ENCODE results near the gene SH3RF1. TPM values are rescaled to one million over a fixed set of nuclear protein-coding genes. Genes with fewer than 3 reads are reported as not detected.

Gene SH3RF1
- total RNA-seq, 1 experiment from 2014 or later, result 59.5 TPM

DNA sequence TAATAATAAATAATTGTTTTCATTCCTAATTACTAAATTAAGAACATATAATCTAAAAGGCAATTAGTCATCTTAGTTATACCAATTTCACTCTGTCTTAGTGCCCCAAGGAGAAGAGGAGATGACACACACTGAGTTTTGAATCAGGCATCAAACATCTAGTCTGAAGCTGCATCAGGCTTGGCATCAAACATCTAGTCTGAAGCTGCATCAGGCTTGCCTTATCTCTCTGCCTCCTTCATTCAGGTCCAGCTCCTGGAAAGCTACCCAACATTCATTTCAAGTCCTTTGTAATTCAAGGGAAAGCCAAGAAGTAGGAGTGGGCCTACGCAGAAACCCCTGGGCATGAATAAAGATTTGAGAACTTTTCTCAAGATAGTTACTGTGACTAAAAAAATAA, 62.2 kb downstream of the SH3RF1 start:
- H3K27ac ChIP-seq (ENCODE audit: low read depth, low read length), result no peak overlapping the region
- H3K9ac ChIP-seq (ENCODE audit: low read length), result no peak overlapping the region
- H4K20me1 ChIP-seq (ENCODE audit: insufficient read depth), result no peaks in the 10 kb centered on the region
- no peak overlapping the region for H3K4me3 ChIP-seq (replicated peaks in 1 of 2; ENCODE audit: low read depth in 1 of 2, low read length in 2 of 2)
- DNase-seq (ENCODE audit: low read depth, low spot score) (no peak), ATAC-seq (no peak)
- peaks cover 7 to 44% of the 10 kb centered on the region in 2 experiments; a peak in 3 of 4 replicates for H3K4me1 ChIP-seq (ENCODE audit: control insufficient read depth in 1 of 2, insufficient read depth in 2 of 2, low read length in 2 of 2)
- H3K79me2 ChIP-seq (ENCODE audit: insufficient read depth, low read length), result peaks cover 90% of the 10 kb centered on the region
- intact Hi-C loops (cut with micrococcal nuclease), result no loop called here
- RAD21 ChIA-PET (ENCODE audit: low non-redundant PET in 1 of 2, low total read pairs in 2 of 2, uncharacterized antibody in 2 of 2, unreplicated experiment in 2 of 2), result no interaction called here
- H2AFZ ChIP-seq (ENCODE audit: low read depth, low read length, poor library complexity, severe bottlenecking), result no peak overlapping the region
- peaks cover 0 to 2% of the 10 kb centered on the region in 2 experiments; a peak in 1 of 4 replicates for H3K36me3 ChIP-seq (ENCODE audit: control insufficient read depth in 1 of 2, insufficient read depth in 2 of 2, low read length in 2 of 2)
- CTCF ChIA-PET, result no interaction called here
- no peaks in the 10 kb centered on the region for H3K9me2 ChIP-seq (ENCODE audit: insufficient read depth)
- no peak for TF ChIP-seq YY1 (IDR thresholded peaks at IDR 0.05; ENCODE audit: extremely low read depth, insufficient replicate concordance, low read depth, low read length)
- TF ChIP-seq ZNF274 (IDR thresholded peaks at IDR 0.05; ENCODE audit: low read depth, low read length), result no peak
- TF ChIP-seq EGR1 (IDR thresholded peaks at IDR 0.05; ENCODE audit: low read depth), result no peak
- no peak for TF ChIP-seq ELF1 (IDR thresholded peaks at IDR 0.05; ENCODE audit: borderline replicate concordance, low read depth)
- TF ChIP-seq SRF (IDR thresholded peaks at IDR 0.05; ENCODE audit: low read depth), result no peak
- no peak for TF ChIP-seq TCF7L2 (IDR thresholded peaks at IDR 0.05; ENCODE audit: borderline replicate concordance, extremely low read depth, insufficient read depth, insufficient read length)
- TF ChIP-seq FOSL1 (IDR thresholded peaks at IDR 0.05; ENCODE audit: low read depth), result no peak
- no peak for TF ChIP-seq EZH2 (IDR thresholded peaks at IDR 0.05)
- TF ChIP-seq ZBTB33 (IDR thresholded peaks at IDR 0.05; ENCODE audit: extremely low read depth, insufficient replicate concordance, low read length), result no peak
- TF ChIP-seq SP1 (IDR thresholded peaks at IDR 0.05; ENCODE audit: low read depth), result no peak
- no peak for TF ChIP-seq CEBPB (IDR thresholded peaks at IDR 0.05; ENCODE audit: low read depth)
- no peak for TF ChIP-seq REST (IDR thresholded peaks at IDR 0.05; ENCODE audit: low read depth)
- TF ChIP-seq, protein P1, sequence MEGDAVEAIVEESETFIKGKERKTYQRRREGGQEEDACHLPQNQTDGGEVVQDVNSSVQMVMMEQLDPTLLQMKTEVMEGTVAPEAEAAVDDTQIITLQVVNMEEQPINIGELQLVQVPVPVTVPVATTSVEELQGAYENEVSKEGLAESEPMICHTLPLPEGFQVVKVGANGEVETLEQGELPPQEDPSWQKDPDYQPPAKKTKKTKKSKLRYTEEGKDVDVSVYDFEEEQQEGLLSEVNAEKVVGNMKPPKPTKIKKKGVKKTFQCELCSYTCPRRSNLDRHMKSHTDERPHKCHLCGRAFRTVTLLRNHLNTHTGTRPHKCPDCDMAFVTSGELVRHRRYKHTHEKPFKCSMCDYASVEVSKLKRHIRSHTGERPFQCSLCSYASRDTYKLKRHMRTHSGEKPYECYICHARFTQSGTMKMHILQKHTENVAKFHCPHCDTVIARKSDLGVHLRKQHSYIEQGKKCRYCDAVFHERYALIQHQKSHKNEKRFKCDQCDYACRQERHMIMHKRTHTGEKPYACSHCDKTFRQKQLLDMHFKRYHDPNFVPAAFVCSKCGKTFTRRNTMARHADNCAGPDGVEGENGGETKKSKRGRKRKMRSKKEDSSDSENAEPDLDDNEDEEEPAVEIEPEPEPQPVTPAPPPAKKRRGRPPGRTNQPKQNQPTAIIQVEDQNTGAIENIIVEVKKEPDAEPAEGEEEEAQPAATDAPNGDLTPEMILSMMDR (IDR thresholded peaks at IDR 0.05 in 2 of 3, conservative IDR thresholded peaks at IDR 0.05 in 1 of 3; ENCODE audit: borderline replicate concordance in 1 of 3, insufficient read depth in 1 of 3, low read depth in 2 of 3, low read length in 2 of 3), result no peak
- no peak for TF ChIP-seq MAX (IDR thresholded peaks at IDR 0.05)
- no peak for TF ChIP-seq SIN3A (IDR thresholded peaks at IDR 0.05; ENCODE audit: low read depth)
- H3K4me2 ChIP-seq (ENCODE audit: low read length), result peak overlapping the region; percentile 6; the same call in 1 of the 2 replicates
- BruUV-seq (replicated peaks), result no TSS peak
- no peaks in the 10 kb centered on the region for H3K27me3 ChIP-seq (ENCODE audit: insufficient read depth, low read length)
- POLR2A ChIA-PET, result no interaction called here
- peaks cover 0 to 1% of the 10 kb centered on the region in 2 experiments; a peak in 1 of 4 replicates for H3K9me3 ChIP-seq (ENCODE audit: control insufficient read depth in 1 of 2, insufficient read depth in 1 of 2, low read depth in 1 of 2, low read length in 2 of 2)
